GM12878 (cell line): ENCODE results near the gene BBLN. TPM values are rescaled to one million over a fixed set of nuclear protein-coding genes. Genes with fewer than 3 reads are reported as not detected.
A peak's percentile ranks its signal among the peaks of the same experiment; 100 is the strongest.

Experiments used
- ATAC-seq: fragments of 200-7000 bp; cut with Tn5 transposase; 3 replicates; pipeline ENCODE4 v1.9.1; 2020; ENCODE audit warnings: mild to moderate bottlenecking, moderate library complexity
- BruUV-seq: library from RNA; stranded (reverse); fragments of 400-500 nt; replicated peaks from 2 replicates; lab custom pipeline; 2021; lab: Mats Ljungman, UMichigan
- CTCF ChIA-PET: fragments of 300-600 bp; sonication (Branson Sonifier 250); formaldehyde crosslinking; extraction: SDS; loops from one replicate; lab custom pipeline; 2021; ENCODE audit warnings: inconsistent platforms; lab: Yijun Ruan, JAX
- POLR2A ChIA-PET: fragments of 350-600 bp; formaldehyde crosslinking; extraction: SDS; loops from one replicate; lab custom pipeline; 2021; ENCODE audit warnings: inconsistent platforms; lab: Charles Lee
- RAD21 ChIA-PET: fragments of 300-600 bp; sonication (Branson Sonifier 250); formaldehyde crosslinking; loops from one replicate; lab custom pipeline; 2023; ENCODE audit warnings: antibody characterized with exemption; ENCODE audit not compliant: unreplicated experiment; lab: Charles Lee
- SMC1A ChIA-PET: fragments of 300-600 bp; sonication (Branson Sonifier 250); formaldehyde crosslinking; loops from one replicate; lab custom pipeline; 2023; ENCODE audit not compliant: unreplicated experiment, uncharacterized antibody; lab: Charles Lee
- DNase-seq: peaks from one replicate; pipeline ENCODE4 v3.0.0-alpha.2; 2011; ENCODE audit warnings: low read depth, low spot score
- FAIRE-seq: peaks from 3 replicates; lab custom pipeline; 2011; peaks lifted over from hg19 to GRCh38; lab: Jason Lieb, UNC
- H2AFZ ChIP-seq: 2 replicates; pipeline ENCODE4 v1.6.0; 2011; ENCODE audit warnings: low read depth, low read length, control low read depth; ENCODE audit not compliant: control insufficient read depth
- H3K27ac ChIP-seq: 2 replicates; pipeline ENCODE4 v1.5.1; 2011; ENCODE audit warnings: control low read depth; ENCODE audit not compliant: control insufficient read depth, insufficient read depth
- H3K27me3 ChIP-seq, 2 experiments: replicated peaks in 1 of 2; 2 replicates each; pipeline versions ENCODE4 v1.6.0 to v1.6.1; 2011; ENCODE audit warnings: low read length in 1 of 2; ENCODE audit not compliant: control insufficient read depth in 2 of 2, insufficient read depth in 2 of 2
- H3K36me3 ChIP-seq, 2 experiments: 2 replicates each; pipeline ENCODE4 v1.5.1; 2011; ENCODE audit warnings: low read length in 1 of 2; ENCODE audit not compliant: control insufficient read depth in 2 of 2, insufficient read depth in 2 of 2
- H3K4me1 ChIP-seq: 2 replicates; pipeline ENCODE4 v1.6.1; 2011; ENCODE audit warnings: mild to moderate bottlenecking, low read length, moderate library complexity, mixed read lengths; ENCODE audit not compliant: control insufficient read depth, insufficient read depth
- H3K4me2 ChIP-seq: 2 replicates; pipeline ENCODE4 v1.6.0; 2011; ENCODE audit warnings: control low read depth; ENCODE audit not compliant: control insufficient read depth, insufficient read depth
- H3K4me3 ChIP-seq: fragments of 200-600 bp; sonication (generic); 2 replicates; pipeline ENCODE4 v1.5.1; 2016
- H3K79me2 ChIP-seq: 2 replicates; pipeline ENCODE4 v1.6.0; 2011; ENCODE audit warnings: low read length; ENCODE audit not compliant: control insufficient read depth, insufficient read depth
- H3K9ac ChIP-seq: 2 replicates; pipeline ENCODE4 v1.8.0; 2011; ENCODE audit warnings: low read length, control low read depth, mixed read lengths; ENCODE audit not compliant: control insufficient read depth, insufficient read depth
- H3K9me3 ChIP-seq: replicated peaks from 3 replicates; pipeline ENCODE4 v1.5.1; 2011; ENCODE audit warnings: mild to moderate bottlenecking, low read length; ENCODE audit not compliant: control insufficient read depth, insufficient read depth
- H4K20me1 ChIP-seq: 2 replicates; pipeline ENCODE4 v1.6.0; 2011; ENCODE audit not compliant: control insufficient read depth, insufficient read depth
- ASH2L ChIP-seq: fragments of 300-600, 200-600 bp; sonication (generic); IDR thresholded peaks from 2 replicates; pipeline ENCODE4 v1.6.1; 2017; ENCODE audit warnings: low read depth, mild to moderate bottlenecking, borderline replicate concordance
- CBX5 ChIP-seq: sonication (generic); IDR thresholded peaks from 2 replicates; pipeline ENCODE4 v1.6.1; 2016; ENCODE audit warnings: low read depth, moderate library complexity, mild to moderate bottlenecking, inconsistent platforms
- CREB1 ChIP-seq: IDR thresholded peaks from 2 replicates; pipeline ENCODE4 v1.6.1; 2012; ENCODE audit warnings: low read depth, mild to moderate bottlenecking, inconsistent platforms
- EGR1 ChIP-seq, 2 experiments: IDR thresholded peaks; 1 replicate in 1 of 2; 2 replicates in 1 of 2; pipeline ENCODE4 v1.6.1; 2011 to 2012; ENCODE audit warnings: low read depth in 2 of 2, low read length in 2 of 2, borderline replicate concordance in 1 of 2, mild to moderate bottlenecking in 1 of 2, moderate library complexity in 1 of 2
- EP300 ChIP-seq, 2 experiments: fragments of 150-350 bp in 1 of 2; IDR thresholded peaks; 2 replicates each; pipeline ENCODE4 v1.6.1; 2011 to 2012; ENCODE audit warnings: low read depth in 2 of 2, low read length in 2 of 2, borderline replicate concordance in 1 of 2, improper control_type of control experiment in 1 of 2, inconsistent platforms in 1 of 2; ENCODE audit not compliant: control insufficient read depth in 1 of 2
- FOS ChIP-seq: IDR thresholded peaks from 3 replicates; pipeline ENCODE4 v1.6.1; 2011; ENCODE audit warnings: borderline replicate concordance; ENCODE audit not compliant: insufficient read length; ENCODE audit errors: extremely low read depth
- HDGF ChIP-seq: fragments of 450-650 bp; IDR thresholded peaks from 2 replicates; pipeline ENCODE4 v1.6.1; 2016; ENCODE audit warnings: antibody characterized with exemption
- LARP7 ChIP-seq: fragments of 450-650 bp; IDR thresholded peaks from 2 replicates; pipeline ENCODE4 v1.6.1; 2017; ENCODE audit warnings: mild to moderate bottlenecking
- MEF2A ChIP-seq: IDR thresholded peaks from 2 replicates; pipeline ENCODE4 v1.6.1; 2011; ENCODE audit warnings: low read depth, mild to moderate bottlenecking, low read length, moderate library complexity; ENCODE audit not compliant: insufficient read depth
- NFYB ChIP-seq: IDR thresholded peaks from 2 replicates; pipeline ENCODE4 v1.6.1; 2011; ENCODE audit warnings: low read depth, mild to moderate bottlenecking, low read length, improper control_type of control experiment, moderate library complexity; ENCODE audit not compliant: insufficient read depth
- POU2F2 ChIP-seq: IDR thresholded peaks from 3 replicates; pipeline ENCODE4 v1.6.1; 2011; ENCODE audit warnings: low read depth, mild to moderate bottlenecking, low read length, borderline replicate concordance
- RAD51 ChIP-seq: fragments of 450-650 bp; IDR thresholded peaks from 2 replicates; pipeline ENCODE4 v1.6.1; 2016; ENCODE audit warnings: moderate library complexity, mild to moderate bottlenecking, inconsistent platforms
- SREBF2 ChIP-seq: IDR thresholded peaks from 2 replicates; pipeline ENCODE4 v1.6.1; 2012; ENCODE audit warnings: mild to moderate bottlenecking, low read length
- TAF1 ChIP-seq: IDR thresholded peaks from 2 replicates; pipeline ENCODE4 v1.6.1; 2011; ENCODE audit warnings: mild to moderate bottlenecking, low read depth, low read length, borderline replicate concordance
- TCF12 ChIP-seq: IDR thresholded peaks from 2 replicates; pipeline ENCODE4 v1.6.1; 2011; ENCODE audit warnings: low read depth, mild to moderate bottlenecking, low read length
- ZBTB33 ChIP-seq: fragments of 450-650 bp; IDR thresholded peaks from 2 replicates; pipeline ENCODE4 v1.6.1; 2017; ENCODE audit warnings: mild to moderate bottlenecking
- ZBTB4 ChIP-seq: fragments of 450-650 bp; formaldehyde crosslinking; IDR thresholded peaks from 2 replicates; pipeline ENCODE4 v1.4.0; 2022; ENCODE audit warnings: mild to moderate bottlenecking, moderate library complexity
- WGBS: methylation state at CpG from one replicate; pipeline ENCODE4 v1.1.6; 2016; ENCODE audit warnings: low lambda C conversion rate; ENCODE audit not compliant: insufficient replicate concordance, insufficient coverage; ENCODE audit errors: missing lambda C conversion rate; 5-methylcytosine and 5-hydroxymethylcytosine counted together
- in situ Hi-C: fragments of 300-500 bp; cut with MboI; formaldehyde crosslinking; loops from 9 replicates; pipeline ENCODE4 v1.14.3; 2018; ENCODE audit warnings: mixed read lengths
- intact Hi-C: fragments of 100-400 bp; cut with micrococcal nuclease; formaldehyde crosslinking; loops from one replicate; pipeline ENCODE4 v1.14.2; 2022; ENCODE audit not compliant: unreplicated experiment
- polyA plus RNA-seq, 11 experiments: library from polyadenylated mRNA; depleted of rRNA in 4 of 11; unstranded in 6 of 11; stranded (reverse) in 5 of 11; fragments of >200 nt; fragmentation: Nextera tagmentation in 4 of 11; fragmentation: Illumina TruSeq in 1 of 11; extraction: Ambion mirVana in 4 of 11; extraction: Trizol in 1 of 11; gene quantifications; 1 replicate in 1 of 11; 2 replicates in 10 of 11; pipeline versions ENCODE4 v1.2.1 to v1.2.3, GENCODE V29; 2011 to 2016; ENCODE audit warnings: inconsistent platforms in 2 of 11, missing spikeins in 2 of 11, low read depth in 1 of 11
- total RNA-seq, 4 experiments: library from RNA; depleted of rRNA in 3 of 4; stranded (reverse); fragments of >200 nt in 3 of 4; fragmentation: Illumina TruSeq in 1 of 4; extraction: Trizol in 1 of 4; gene quantifications; 2 replicates each; pipeline versions ENCODE4 v1.2.1 to v1.2.3, GENCODE V29; 2013 to 2021

The BBLN gene
- total and polyA plus RNA-seq, 10 of the 15 experiments (the other 5 are each of a cell fraction or from before 2014, with no cell fraction given) = 3.8 to 194 (median 66.2) TPM

GRCh38 chr9:128175726-128176125 lies 15.7 kb downstream of the BBLN start (continued):
- TF ChIP-seq ASH2L (no peak), CREB1 (no peak), POU2F2 (no peak), LARP7 (no peak), EP300 (IDR thresholded peaks at IDR 0.05; ENCODE audit: borderline replicate concordance in 1 of 2, control insufficient read depth in 1 of 2, low read depth in 2 of 2, low read length in 2 of 2) (no peak), SREBF2 (no peak), FOS (no peak), CBX5 (no peak), ZBTB33 (no peak)

GRCh38 chr9:128178806-128179431 lies 18.9 kb downstream of the BBLN start:
- no peak overlapping the region for H3K4me2 ChIP-seq
- no peaks in the 10 kb centered on the region for H3K27me3 ChIP-seq
- no peak overlapping the region for H3K9ac ChIP-seq
- in situ Hi-C loops (no loop called here), intact Hi-C loops (no loop called here)
- no peak overlapping the region for H2AFZ ChIP-seq
- FAIRE-seq (no peak), ATAC-seq (no peak), DNase-seq (no peak)
- H3K4me1 ChIP-seq = no peaks in the 10 kb centered on the region
- ChIA-PET POLR2A (no interaction called here), SMC1A (no interaction called here), RAD21 (no interaction called here), CTCF (no interaction called here)
- H3K4me3 ChIP-seq = no peak overlapping the region
- no peak overlapping the region for H3K27ac ChIP-seq
- H3K9me3 ChIP-seq = peaks cover 4% of the 10 kb centered on the region; the same call in 2 of the 3 replicates
- H3K36me3 ChIP-seq = peaks cover 16 to 21% of the 10 kb centered on the region in 2 experiments; a peak in 3 of 4 replicates
- no TSS peak for BruUV-seq
- no peaks in the 10 kb centered on the region for H3K79me2 ChIP-seq
- WGBS = 99% methylated on average over 11 of the region's 11 CpGs
- no peaks in the 10 kb centered on the region for H4K20me1 ChIP-seq
- TF ChIP-seq NFYB (no peak), TAF1 (no peak), RAD51 (no peak), ZBTB4 (CRISPR knock-in tag) (no peak), HDGF (no peak), EGR1 (IDR thresholded peaks at IDR 0.05; ENCODE audit: borderline replicate concordance in 1 of 2, low read depth in 2 of 2, low read length in 2 of 2) (no peak), CBX5 (peak; percentile 89; the same call in 1 of the 2 replicates), TCF12 (0 out of 2 replicates have a peak, but pooled peaks have one; percentile 16), MEF2A (no peak)
